ENCODE measurements around the gene IQGAP3. TPM values are rescaled to one million over a fixed set of nuclear protein-coding genes. Genes with fewer than 3 reads are reported as not detected.

IQGAP3 gene
- total and polyA plus RNA-seq, 2 experiments from 2014 or later: 11.9 to 31.8 TPM

GRCh38 chr1:156581661-156582387, 9.5 kb upstream of the IQGAP3 start (continued):
- TF ChIP-seq CREB1 (CRISPR knock-in tag; IDR thresholded peaks at IDR 0.05; ENCODE audit: low read depth) (no peak), EZH2 (IDR thresholded peaks at IDR 0.05; ENCODE audit: low read depth, unreplicated experiment) (no peak), REST (IDR thresholded peaks at IDR 0.05; ENCODE audit: unreplicated experiment) (no peak)
- TF ChIP-seq, protein P1, sequence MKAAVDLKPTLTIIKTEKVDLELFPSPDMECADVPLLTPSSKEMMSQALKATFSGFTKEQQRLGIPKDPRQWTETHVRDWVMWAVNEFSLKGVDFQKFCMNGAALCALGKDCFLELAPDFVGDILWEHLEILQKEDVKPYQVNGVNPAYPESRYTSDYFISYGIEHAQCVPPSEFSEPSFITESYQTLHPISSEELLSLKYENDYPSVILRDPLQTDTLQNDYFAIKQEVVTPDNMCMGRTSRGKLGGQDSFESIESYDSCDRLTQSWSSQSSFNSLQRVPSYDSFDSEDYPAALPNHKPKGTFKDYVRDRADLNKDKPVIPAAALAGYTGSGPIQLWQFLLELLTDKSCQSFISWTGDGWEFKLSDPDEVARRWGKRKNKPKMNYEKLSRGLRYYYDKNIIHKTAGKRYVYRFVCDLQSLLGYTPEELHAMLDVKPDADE (IDR thresholded peaks at IDR 0.05): no peak

DNA sequence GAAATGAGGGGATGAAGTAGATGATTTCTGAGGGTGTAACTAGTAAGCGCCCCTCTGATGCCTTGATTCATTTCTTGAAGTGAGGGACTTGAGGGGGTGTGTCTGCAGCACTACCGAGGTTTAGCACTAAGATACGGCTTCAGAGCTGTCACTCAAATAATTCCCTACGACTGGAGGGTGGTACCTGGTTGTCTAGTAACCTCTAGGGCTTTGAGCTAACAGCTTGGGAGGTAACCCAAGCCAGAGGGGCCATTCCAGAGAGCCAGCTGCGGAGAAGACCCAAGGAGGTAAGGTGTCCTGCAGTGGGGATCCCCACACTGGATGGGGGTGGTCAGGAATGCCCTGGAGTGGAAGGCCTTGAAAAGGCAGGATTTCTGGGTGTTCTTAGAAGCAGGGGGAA, 7.1 kb upstream of the IQGAP3 start, which contains the start of gene TTC24:
TSS of gene TTC24 (plus strand) at position 252 of the 400 bp plus-strand sequence. CDS start 1,642 bp downstream, outside the sequence.
- H3K27me3 ChIP-seq (ENCODE audit: insufficient read depth): no peaks in the 10 kb centered on the region
- H3K4me2 ChIP-seq: no peak within 1 kb of the TSS
- no peak within 1 kb of the TSS for H3K4me3 Mint-ChIP-seq
- DNase-seq (ENCODE audit: low spot score) (no peak), ATAC-seq (no peak)
- H3K27ac ChIP-seq (ENCODE audit: low read depth): no peak within 1 kb of the TSS
- no peak within 1 kb of the TSS for H3K27ac Mint-ChIP-seq
- TF ChIP-seq ZNF114 (CRISPR knock-in tag; IDR thresholded peaks at IDR 0.05) (no peak), CREB1 (CRISPR knock-in tag; IDR thresholded peaks at IDR 0.05; ENCODE audit: low read depth) (no peak), ZNF331 (CRISPR knock-in tag; IDR thresholded peaks at IDR 0.05; ENCODE audit: low read depth) (no peak), EZH2phosphoT487 (IDR thresholded peaks at IDR 0.05; ENCODE audit: unreplicated experiment) (no peak), JUNB (IDR thresholded peaks at IDR 0.05; ENCODE audit: unreplicated experiment) (no peak), POLR2AphosphoS5 (IDR thresholded peaks at IDR 0.05; ENCODE audit: low read depth) (no peak)
- TF ChIP-seq, protein P1 (IDR thresholded peaks at IDR 0.05): no peak
- no peaks in the 10 kb centered on the region; the same call in 2 of the 3 replicates for H3K36me3 Mint-ChIP-seq (ENCODE audit: low read depth)
- peaks cover 6% of the 10 kb centered on the region for H3K27me3 Mint-ChIP-seq (ENCODE audit: insufficient read depth, low read depth, poor library complexity)
- H3K79me2 ChIP-seq (replicated peaks; ENCODE audit: insufficient read depth): no peaks in the 10 kb centered on the region
- H3F3A ChIP-seq (replicated peaks; ENCODE audit: low read depth): no peaks in the 10 kb centered on the region
- no peak within 1 kb of the TSS for H2AFZ ChIP-seq
- peaks cover 12% of the 10 kb centered on the region for H3K4me1 Mint-ChIP-seq
- H3K9me3 Mint-ChIP-seq: no peaks in the 10 kb centered on the region; the same call in 2 of the 3 replicates
- peaks cover 9% of the 10 kb centered on the region for H3K4me1 ChIP-seq (ENCODE audit: insufficient read depth)
- H3K9me2 ChIP-seq (ENCODE audit: insufficient read depth): no peaks in the 10 kb centered on the region
- H4K20me1 ChIP-seq (replicated peaks; ENCODE audit: insufficient read depth): no peaks in the 10 kb centered on the region
- no peak within 1 kb of the TSS for H3K4me3 ChIP-seq
- H3K36me3 ChIP-seq (ENCODE audit: insufficient read depth): no peaks in the 10 kb centered on the region

Measured in GM23338 (cell line).